GM21717 (cell line): ENCODE results near the gene C11orf54.
"Not testable (repeated sequence)": the region's sequence is repeated elsewhere in the genome, so short reads cannot be mapped to it uniquely, and the experiment has no call there.

ENCODE experiments used
- ATAC-seq: cut with Tn5 transposase; IDR thresholded peaks from one replicate; pipeline ENCODE4 v1.9.1; 2021; ENCODE audit warnings: mild to moderate bottlenecking, moderate library complexity; ENCODE audit not compliant: unreplicated experiment

Gene C11orf54

GRCh38 chr11:93765551-93765950 lies 24.1 kb downstream of the C11orf54 start:
- no peak for ATAC-seq

DNA sequence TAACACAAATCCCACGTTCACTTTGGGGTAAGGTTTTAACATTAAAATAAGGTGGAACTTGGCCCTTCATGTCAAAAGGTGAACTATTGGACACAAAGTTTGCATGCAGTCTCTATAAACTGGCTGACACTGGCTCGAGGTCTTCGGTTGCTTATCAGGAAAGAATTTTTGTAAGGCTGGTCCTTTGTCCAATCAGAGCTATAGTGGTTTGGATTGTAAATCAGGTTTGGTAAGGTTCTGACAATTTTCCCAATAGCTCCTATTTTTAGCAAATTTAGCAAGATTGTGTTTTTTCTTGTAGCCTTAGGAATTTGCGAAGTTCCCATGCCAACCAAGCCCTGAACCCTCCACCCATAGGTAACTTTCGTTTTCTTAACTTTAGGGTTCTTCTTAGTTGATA lies 25.0 kb downstream of the C11orf54 start:
- ATAC-seq, result no peak

DNA sequence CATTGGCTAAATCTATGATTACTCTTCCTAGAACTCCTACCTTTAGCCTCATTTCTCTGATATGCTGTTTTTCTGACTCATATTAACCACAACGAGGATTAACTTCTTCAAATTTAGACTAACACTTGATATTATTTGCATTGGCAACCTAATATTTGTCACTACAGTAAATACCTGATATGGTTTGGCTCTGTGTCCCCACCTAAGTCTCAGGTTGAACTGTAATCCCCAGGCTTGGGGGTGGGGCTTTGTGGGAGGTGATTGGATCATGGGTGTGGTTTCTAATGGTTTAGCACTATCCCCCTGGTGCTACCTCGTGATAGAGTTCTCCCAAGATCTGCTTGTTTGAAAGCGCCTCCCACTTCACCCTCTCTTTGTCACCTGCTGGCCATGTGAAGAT lies 25.5 kb downstream of the C11orf54 start:
- ATAC-seq, result no peak

DNA sequence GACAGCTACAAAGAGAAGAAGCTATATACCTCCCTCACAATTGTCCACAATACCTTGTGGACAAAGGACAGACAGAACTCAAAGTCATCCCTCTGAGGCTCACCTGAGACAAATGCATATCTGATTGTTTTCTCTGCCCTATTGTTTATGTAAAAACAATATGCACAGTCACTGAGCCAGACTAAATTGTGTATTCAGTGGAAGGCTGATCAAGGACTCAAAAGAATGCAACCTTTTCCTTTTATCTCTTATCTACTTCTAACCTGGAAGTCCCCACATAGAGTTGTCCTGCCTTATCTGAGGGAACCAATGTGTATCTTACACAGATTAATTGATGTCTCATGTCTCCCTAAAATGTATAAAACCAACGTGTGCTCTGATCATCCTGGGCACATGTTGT lies 28.7 kb downstream of the C11orf54 start:
- ATAC-seq, result no peak

DNA sequence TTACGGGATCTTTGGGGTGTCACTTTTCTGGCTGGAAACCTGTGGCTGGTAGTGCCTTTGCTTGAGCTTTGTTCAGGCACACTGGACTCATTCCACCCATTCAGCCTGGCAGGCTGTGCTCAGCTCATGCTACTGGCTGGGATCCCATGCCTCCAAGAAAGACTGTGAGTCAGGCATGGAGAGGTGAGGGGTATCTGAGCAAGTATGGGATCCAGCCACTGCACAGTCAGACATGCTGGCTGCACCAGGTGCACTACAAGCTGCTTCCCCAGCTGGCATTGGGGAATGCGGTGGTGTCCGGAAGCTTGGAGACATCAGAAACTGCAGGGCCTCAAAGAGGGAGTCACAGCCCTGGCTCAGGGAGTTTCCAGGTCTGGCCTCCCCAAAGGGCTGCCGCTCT lies 30.7 kb downstream of the C11orf54 start:
- ATAC-seq, result no peak

- ATAC-seq, result no peak
Observed at GRCh38 chr11:93773045-93773477, 31.6 kb downstream of the C11orf54 start.

DNA sequence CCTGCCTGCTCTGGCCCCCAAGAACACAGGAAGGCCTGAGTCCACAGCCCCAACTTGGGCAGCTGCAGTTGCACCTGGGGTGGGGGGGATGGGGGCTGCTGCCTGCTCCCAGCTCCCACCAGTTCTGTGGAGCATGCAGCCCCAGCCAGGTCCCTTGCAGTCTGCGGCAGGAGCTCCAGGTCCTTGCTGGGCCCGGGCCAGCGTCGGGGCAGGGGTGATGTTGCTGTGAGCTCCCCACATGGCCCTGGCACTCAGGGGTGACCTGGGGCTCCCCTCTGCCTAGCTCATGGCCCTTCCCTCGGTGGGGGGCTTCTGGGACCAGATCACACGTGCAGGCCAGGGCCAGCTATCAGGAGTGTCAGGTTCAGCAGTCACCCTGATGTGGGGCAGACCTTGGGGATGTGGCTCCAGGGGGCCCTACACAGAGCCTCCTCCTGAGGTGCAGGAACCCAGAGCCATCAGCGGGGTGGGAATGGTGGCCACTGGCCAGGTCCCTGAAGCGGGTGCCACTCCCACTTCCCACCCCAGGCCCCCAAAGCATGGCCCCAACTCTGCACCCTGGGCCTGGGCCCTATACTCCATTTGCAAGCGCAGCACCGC lies 32.2 kb downstream of the C11orf54 start:
- no peak for ATAC-seq

GRCh38 chr11:93774560-93774959 lies 33.1 kb downstream of the C11orf54 start:
- ATAC-seq, result not testable (repeated sequence)

GRCh38 chr11:93775289-93775688 lies 33.8 kb downstream of the C11orf54 start:
- ATAC-seq, result no peak

- ATAC-seq, result no peak
Observed at GRCh38 chr11:93783362-93783761, 41.9 kb downstream of the C11orf54 start.

DNA sequence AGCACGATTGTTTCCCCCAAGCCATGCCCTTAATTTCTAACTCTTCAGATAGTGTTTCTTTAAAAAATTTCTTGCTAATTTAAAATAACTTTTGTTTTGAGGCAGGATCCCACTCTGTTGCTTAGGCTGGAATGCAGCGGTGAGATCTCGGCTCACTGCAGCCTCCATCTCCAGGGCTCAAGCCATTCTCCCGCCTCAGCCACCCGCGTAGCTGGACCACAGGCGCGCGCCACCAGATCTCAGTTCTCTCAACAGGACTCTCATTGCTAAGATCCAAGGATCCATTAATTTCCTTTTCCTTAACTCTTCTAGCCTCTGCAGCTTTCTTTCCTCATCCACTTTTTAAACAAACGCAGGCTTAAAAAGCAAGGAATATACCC lies 42.3 kb downstream of the C11orf54 start:
- peak; percentile 51 for ATAC-seq

DNA sequence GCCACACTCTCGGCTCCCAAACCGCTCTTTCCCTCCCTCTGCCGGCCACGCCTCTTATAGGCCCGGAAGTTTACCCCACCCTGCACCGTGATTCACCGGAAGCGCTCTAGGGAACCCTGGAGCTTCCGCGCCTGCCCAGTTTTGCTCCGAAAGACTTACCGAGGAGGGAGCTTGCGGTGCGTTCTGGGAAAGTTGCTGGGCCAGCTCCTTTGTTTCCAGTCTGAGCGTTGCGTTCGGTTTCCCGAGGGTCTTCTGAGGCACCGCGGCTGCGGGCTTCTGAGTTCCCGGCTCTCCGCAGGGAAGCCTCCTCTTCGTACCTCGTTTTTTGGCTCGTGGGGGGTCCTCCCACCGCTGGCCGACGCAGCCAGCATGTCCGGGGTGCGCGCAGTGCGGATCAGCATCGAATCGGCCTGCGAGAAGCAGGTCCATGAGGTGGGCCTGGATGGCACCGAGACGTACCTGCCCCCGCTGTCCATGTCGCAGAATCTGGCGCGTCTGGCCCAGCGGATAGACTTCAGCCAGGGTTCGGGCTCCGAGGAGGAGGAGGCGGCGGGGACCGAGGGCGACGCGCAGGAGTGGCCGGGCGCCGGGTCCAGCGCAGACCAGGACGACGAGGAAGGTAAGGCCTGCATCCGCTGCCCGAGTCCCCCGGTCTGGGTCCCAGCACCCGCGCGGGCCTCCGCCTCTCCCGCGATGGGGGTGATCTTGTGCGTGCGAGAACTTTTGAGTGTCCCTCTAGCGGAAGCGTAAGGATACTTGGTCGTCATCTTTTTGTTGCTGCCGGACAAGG lies 42.9 kb downstream of the C11orf54 start, which contains the start of gene MED17:
Gene MED17, plus strand, starts transcription at position 138 of the 790 bp plus-strand sequence. Its CDS starts 232 bp downstream, at position 370.
- peak; percentile 99 for ATAC-seq

DNA sequence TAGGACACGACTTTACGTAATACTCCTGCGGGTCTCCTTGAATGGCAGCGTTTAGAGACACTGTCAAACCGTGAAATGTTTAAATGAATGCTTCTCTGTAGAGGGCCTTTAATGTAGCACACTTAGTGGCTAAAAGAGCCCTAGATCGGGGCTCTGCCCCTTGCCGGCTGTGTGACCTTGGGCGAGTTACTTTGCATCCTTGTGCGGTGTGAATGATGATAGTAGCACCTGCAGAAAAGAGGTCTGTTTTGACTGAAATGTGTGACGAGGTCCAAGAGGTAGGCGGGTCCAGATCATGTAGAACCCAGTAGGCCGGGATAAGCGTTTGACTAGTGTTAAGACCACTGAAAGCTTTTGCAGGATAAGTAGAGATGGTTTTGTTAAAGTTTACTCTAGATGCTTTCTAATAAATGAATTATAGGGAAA lies 43.5 kb downstream of the C11orf54 start:
- ATAC-seq, result peak; percentile 36

DNA sequence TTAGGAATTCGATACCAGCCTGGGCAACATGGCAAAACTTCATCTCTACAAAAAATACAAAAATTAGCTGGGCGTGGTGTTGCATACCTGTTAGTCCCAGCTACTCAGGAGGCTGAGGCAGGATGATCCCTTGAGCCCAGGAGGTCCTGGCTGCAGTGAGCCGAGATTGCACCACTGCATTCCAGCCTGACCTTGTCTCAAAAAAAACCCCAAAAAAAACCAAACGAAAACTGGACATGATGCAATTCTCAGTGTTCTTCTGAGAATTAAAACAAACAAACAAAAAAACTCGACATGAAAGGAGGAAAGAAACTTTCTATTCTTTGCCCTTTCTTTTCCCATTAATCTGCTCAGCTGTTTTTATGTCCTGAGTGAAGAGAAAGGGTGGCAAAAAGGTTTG lies 50.0 kb downstream of the C11orf54 start:
- no peak for ATAC-seq

GRCh38 chr11:93796441-93797231 lies 55.2 kb downstream of the C11orf54 start:
- ATAC-seq, result no peak

DNA sequence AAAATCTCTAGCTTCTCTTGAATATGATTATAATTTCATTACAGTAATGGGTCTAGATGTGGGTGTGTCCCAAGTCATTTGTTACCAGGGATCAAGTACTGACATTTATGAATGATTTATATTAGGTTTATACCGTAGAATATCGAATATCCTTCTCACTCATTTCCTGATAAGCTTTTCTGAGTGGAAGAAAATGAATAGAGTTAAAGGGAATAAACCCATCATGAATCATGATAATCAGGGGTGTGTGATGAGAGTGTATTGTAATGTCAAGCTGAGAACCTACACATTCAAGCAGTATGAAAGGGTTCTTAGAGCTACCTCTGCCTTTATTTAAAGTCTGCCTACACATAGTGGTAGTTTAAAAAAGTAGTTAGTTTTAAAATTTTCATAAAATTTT lies 59.9 kb downstream of the C11orf54 start:
- no peak for ATAC-seq

DNA sequence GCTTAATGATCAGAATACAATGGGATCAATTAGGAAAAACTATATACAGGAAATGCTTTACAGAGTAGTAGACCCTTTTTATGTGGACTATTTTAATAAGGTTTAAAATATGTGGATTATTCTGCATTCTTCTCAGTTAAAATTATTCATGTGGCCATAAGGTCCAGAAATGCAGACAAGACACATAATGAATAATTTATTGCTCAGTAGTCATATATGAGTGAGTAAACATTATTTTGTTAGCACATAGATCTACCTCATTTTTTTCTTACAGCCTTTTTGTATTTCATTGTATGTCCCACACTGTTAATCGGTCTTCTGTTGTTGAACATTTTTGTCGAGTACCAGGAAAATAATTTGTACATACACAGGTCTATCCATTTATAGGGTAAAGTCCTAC lies 63.4 kb downstream of the C11orf54 start:
- no peak for ATAC-seq

DNA sequence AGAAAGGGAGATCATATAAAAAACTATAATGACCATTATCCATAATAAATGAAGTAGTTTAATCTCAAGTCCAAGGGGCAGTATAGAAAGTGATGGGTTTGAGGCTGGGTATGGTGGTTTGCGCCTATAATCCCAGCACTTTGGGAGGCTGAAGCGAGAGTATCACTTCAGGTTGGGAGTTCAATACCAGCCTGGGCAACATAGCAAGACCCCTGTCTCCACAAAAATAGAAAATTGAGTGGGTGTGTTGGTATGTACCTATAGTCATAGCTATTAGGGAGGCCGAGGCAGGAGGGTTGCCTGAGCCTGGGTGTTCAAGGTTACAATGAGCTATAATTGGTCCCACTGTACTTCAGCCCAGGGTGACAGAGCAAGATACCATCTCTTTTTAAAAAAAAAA lies 66.5 kb downstream of the C11orf54 start:
- ATAC-seq, result no peak

DNA sequence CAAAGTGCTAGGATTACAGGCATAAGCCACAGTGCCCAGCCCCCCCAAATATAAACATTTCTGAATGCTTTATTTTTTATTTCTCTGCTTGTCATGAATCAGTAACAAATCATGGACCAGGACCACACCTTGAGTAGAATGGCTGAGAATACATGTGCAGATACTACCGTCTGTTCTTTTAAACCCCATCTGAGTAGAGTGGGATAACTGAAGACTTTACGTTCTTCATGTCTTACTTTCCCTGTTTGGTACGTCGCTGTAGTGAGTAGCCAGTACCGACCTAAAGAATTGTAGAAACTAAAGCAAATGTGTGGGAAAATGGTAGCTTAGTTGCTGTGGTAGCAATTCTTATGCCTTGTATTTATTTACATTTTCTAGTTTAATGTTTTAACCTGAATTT lies 72.5 kb downstream of the C11orf54 start:
- ATAC-seq, result no peak
